Spleen (tissue), 11 donors: ENCODE data around the gene PDGFD. TPM values are rescaled to one million over a fixed set of nuclear protein-coding genes. Genes with fewer than 3 reads are reported as not detected.
"Not testable (repeated sequence)": the region's sequence is repeated elsewhere in the genome, so short reads cannot be mapped to it uniquely, and the experiment has no call there.

Experiments used
- DNase-seq: peaks from one replicate; pipeline ENCODE4 v3.0.0-alpha.2; 2020
- H3K27ac ChIP-seq, 8 donors: fragments of 200-600 bp; sonication (generic) in 7 of 8; 1 replicate in 4 of 8; 2 replicates in 4 of 8; pipeline versions ENCODE4 v1.5.0 to v1.8.0; 2016 to 2021; ENCODE audit warnings: inconsistent platforms in 4 of 8, mild to moderate bottlenecking in 4 of 8, moderate library complexity in 1 of 8
- H3K27me3 ChIP-seq, 7 donors: fragments of 200-600 bp; sonication (generic) in 6 of 7; replicated peaks in 1 of 7; 1 replicate in 4 of 7; 2 replicates in 3 of 7; pipeline versions ENCODE4 v1.5.0 to v1.8.0; 2016 to 2021; ENCODE audit warnings: inconsistent platforms in 3 of 7, mild to moderate bottlenecking in 1 of 7
- H3K36me3 ChIP-seq, 6 donors: fragments of 200-600 bp; sonication (generic) in 5 of 6; 1 replicate in 4 of 6; 2 replicates in 2 of 6; pipeline versions ENCODE4 v1.5.0 to v1.8.0; 2016 to 2021; ENCODE audit warnings: inconsistent platforms in 2 of 6
- H3K4me1 ChIP-seq, 6 donors: fragments of 200-600 bp; sonication (generic) in 5 of 6; 1 replicate in 3 of 6; 2 replicates in 3 of 6; pipeline versions ENCODE4 v1.5.0 to v1.8.0; 2016 to 2021; ENCODE audit warnings: inconsistent platforms in 3 of 6
- H3K4me3 ChIP-seq, 8 donors: fragments of 200-600 bp; sonication (generic) in 7 of 8; 1 replicate in 4 of 8; 2 replicates in 4 of 8; pipeline versions ENCODE4 v1.5.0 to v1.8.0; 2016 to 2021; ENCODE audit warnings: inconsistent platforms in 4 of 8, mild to moderate bottlenecking in 4 of 8, moderate library complexity in 2 of 8
- H3K9me3 ChIP-seq, 8 donors: fragments of 200-600 bp; sonication (generic) in 7 of 8; 1 replicate in 4 of 8; 2 replicates in 4 of 8; pipeline versions ENCODE4 v1.5.0 to v1.8.0; 2016 to 2021; ENCODE audit warnings: inconsistent platforms in 4 of 8
- POLR2A ChIP-seq, 3 donors: fragments of 450-650 bp; IDR thresholded peaks; one replicate each; pipeline ENCODE4 v1.5.1; 2017; ENCODE audit warnings: antibody characterized with exemption in 3 of 3, mild to moderate bottlenecking in 1 of 3
- POLR2AphosphoS5 ChIP-seq, 3 donors: sonication (generic); formaldehyde crosslinking; IDR thresholded peaks; one replicate each; pipeline ENCODE4 v1.5.1; 2017; ENCODE audit warnings: antibody characterized with exemption in 3 of 3
- WGBS, 5 donors: extraction: QIAGEN DNeasy Blood & Tissue Kit in 3 of 5; methylation state at CpG; one replicate each; pipeline versions ENCODE4 v1.1.5 to v1.1.7; 2013 to 2018; 5-methylcytosine and 5-hydroxymethylcytosine counted together
- intact Hi-C: fragments of 100-400 bp; cut with DNase I; formaldehyde crosslinking; loops from one replicate; pipeline ENCODE4 v1.15.0; 2023; ENCODE audit warnings: low total_unique reads
- polyA plus RNA-seq, 3 donors: library from polyadenylated mRNA; stranded (reverse); fragments of 200-250 nt; gene quantifications; one replicate each; pipeline ENCODE4 v1.2.1, GENCODE V29; 2013
- total RNA-seq, 7 donors: library from RNA; depleted of rRNA in 3 of 7; stranded (reverse); fragments of >200 nt in 3 of 7; fragmentation: NEBNext Ultra II Directional in 4 of 7; extraction: Animal tissue kit (Norgen Biotek cat#: 25700) in 4 of 7; gene quantifications; one replicate each; pipeline versions ENCODE4 v1.1.0 to v1.2.1, GENCODE V29; 2016 to 2021
- TF ChIP-seq, protein P1 (sequence below), 11 experiments: fragments of 200-600 bp in 7 of 11; fragments of 450-650 bp in 4 of 11; sonication (generic) in 4 of 11; IDR thresholded peaks in 8 of 11; conservative IDR thresholded peaks in 3 of 11; 1 replicate in 7 of 11; 2 replicates in 4 of 11; pipeline versions ENCODE4 v1.4.0 to v1.8.0; 2016 to 2021; ENCODE audit warnings: antibody characterized with exemption in 11 of 11, inconsistent platforms in 4 of 11, mild to moderate bottlenecking in 1 of 11
- donor health status: healthy with polysubstance abuse.
- donor health status: DM: no; HTN: no; CAD: no; lungs with moderate emphysema.
- donor health status: DM: no; HTN: no; CAD: no.
- donor health status: Bipolar disorder and iron deficiency.
- donor health status: healthy.
- donor health status: DM: no; HTN: no; CAD: no.
- donor health status: DM: yes; HTN: yes; CAD: no.

The PDGFD gene
- total and polyA plus RNA-seq, 10 donors: 0.43 to 7.1 (median 3.4) TPM

DNA sequence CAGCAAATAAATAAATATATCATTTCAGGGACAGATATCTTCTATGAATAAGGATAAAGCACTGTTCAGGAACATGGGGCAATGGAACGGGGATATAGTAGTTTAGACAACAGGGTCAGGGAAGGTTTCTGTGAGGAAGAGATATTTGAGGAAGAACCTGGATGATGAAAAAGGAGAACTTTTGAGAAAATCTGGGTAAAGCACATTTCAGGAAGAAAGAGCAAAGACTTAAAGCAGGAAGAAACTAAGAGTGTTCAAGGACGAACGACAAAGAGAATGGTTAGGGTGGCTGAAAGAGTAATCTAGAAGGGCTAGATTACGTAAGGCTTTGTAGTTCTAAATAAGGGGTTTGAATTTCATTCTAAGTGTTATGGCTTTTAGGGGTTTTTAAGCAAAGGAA lies 114.8 kb downstream of the PDGFD start:
- no peaks in the 10 kb centered on the region for H3K4me1 ChIP-seq
- no peak for TF ChIP-seq POLR2A (IDR thresholded peaks at IDR 0.05)
- no peak for TF ChIP-seq POLR2AphosphoS5 (IDR thresholded peaks at IDR 0.05)
- TF ChIP-seq, protein P1, sequence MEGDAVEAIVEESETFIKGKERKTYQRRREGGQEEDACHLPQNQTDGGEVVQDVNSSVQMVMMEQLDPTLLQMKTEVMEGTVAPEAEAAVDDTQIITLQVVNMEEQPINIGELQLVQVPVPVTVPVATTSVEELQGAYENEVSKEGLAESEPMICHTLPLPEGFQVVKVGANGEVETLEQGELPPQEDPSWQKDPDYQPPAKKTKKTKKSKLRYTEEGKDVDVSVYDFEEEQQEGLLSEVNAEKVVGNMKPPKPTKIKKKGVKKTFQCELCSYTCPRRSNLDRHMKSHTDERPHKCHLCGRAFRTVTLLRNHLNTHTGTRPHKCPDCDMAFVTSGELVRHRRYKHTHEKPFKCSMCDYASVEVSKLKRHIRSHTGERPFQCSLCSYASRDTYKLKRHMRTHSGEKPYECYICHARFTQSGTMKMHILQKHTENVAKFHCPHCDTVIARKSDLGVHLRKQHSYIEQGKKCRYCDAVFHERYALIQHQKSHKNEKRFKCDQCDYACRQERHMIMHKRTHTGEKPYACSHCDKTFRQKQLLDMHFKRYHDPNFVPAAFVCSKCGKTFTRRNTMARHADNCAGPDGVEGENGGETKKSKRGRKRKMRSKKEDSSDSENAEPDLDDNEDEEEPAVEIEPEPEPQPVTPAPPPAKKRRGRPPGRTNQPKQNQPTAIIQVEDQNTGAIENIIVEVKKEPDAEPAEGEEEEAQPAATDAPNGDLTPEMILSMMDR (IDR thresholded peaks at IDR 0.05 in 8 of 11, conservative IDR thresholded peaks at IDR 0.05 in 3 of 11): no peak
- H3K27ac ChIP-seq: no peak overlapping the region
- H3K9me3 ChIP-seq: no peaks in the 10 kb centered on the region
- intact Hi-C loops: no loop called here
- H3K4me3 ChIP-seq: no peak overlapping the region
- DNase-seq: no peak
- 45 to 81% (median 61%) methylated on average over 4 of the region's 4 CpGs for WGBS, 5 donors
- H3K36me3 ChIP-seq: no peaks in the 10 kb centered on the region
- H3K27me3 ChIP-seq: no peaks in the 10 kb centered on the region

DNA sequence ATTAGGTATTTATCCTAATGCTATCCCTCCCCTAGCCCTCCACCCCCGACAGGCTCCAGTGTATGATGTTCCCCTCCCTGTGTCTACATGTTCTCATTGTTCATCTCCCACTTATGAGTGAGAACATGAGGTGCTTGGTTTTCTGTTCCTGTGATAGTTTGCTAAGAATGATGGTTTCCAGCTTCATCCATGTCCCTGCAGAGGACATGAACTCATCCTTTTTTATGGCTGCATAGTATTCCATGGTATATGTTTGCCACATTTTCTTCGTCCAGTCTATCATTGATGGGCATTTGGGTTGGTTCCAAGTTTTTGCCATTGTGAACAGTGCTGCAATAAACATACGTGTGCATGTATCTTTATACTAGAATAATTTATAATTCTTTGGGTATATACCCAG lies 117.1 kb downstream of the PDGFD start:
- intact Hi-C loops, H3K9me3 ChIP-seq, H3K4me3 ChIP-seq, H3K36me3 ChIP-seq, H3K27me3 ChIP-seq, H3K4me1 ChIP-seq, DNase-seq, H3K27ac ChIP-seq: not testable (repeated sequence)
- WGBS, 5 donors: 80 to 98% (median 90%) methylated on average over 3 of the region's 3 CpGs

DNA sequence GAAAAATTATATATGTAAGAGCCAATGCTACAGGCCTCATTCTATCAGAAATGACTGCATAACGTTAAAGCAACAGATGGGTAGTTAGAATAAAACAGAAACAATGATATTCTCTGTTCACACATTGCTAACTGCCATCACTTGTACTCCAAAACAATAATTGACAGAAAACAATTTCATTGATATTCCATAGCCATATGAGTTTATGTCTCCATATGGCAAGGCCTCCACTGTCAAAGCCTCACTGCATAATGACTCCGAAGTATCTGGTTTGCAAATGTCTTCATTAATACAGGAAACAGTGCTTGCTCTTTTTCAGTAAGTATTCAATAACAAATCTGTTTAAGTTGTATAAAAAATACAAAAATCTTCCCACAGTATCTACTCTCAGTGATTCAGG lies 117.6 kb downstream of the PDGFD start:
- intact Hi-C loops: no loop called here
- TF ChIP-seq, protein P1 (IDR thresholded peaks at IDR 0.05 in 8 of 11, conservative IDR thresholded peaks at IDR 0.05 in 3 of 11): no peak
- TF ChIP-seq POLR2A (IDR thresholded peaks at IDR 0.05) (no peak), POLR2AphosphoS5 (IDR thresholded peaks at IDR 0.05) (no peak)
- no peaks in the 10 kb centered on the region for H3K36me3 ChIP-seq

DNA sequence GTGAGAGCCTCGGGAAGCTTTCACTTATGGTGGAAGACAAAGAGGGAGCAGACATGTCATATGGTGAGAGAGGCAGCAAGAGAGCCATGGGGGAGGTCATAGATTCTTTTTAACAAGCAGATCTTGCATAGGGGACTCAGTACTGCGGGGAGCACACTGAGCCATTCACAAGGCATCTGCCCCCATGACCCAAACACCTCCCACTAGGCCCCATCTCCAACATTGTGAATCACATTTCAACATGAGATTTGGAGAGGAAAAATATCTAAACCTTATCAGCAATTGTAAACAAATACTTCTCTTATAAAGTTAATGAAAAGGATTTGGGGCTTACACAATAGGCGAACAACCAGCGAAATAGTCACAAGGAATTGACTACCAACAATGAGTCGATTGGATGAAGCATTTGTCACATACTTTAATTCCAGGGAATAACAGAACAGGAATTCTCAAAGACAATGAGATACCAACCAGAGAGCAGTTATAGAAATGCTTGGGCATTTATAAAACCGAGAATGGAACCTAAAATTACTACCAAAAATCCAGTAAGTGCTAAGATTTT lies 120.2 kb downstream of the PDGFD start:
- Histone ChIP-seq H3K9me3 (no peaks in the 10 kb centered on the region), H3K36me3 (no peaks in the 10 kb centered on the region), H3K27me3 (no peaks in the 10 kb centered on the region), H3K4me1 (no peaks in the 10 kb centered on the region), H3K4me3 (no peak overlapping the region), H3K27ac (no peak overlapping the region)
- DNase-seq: no peak
- no peak for TF ChIP-seq POLR2AphosphoS5 (IDR thresholded peaks at IDR 0.05)
- TF ChIP-seq, protein P1 (IDR thresholded peaks at IDR 0.05 in 8 of 11, conservative IDR thresholded peaks at IDR 0.05 in 3 of 11): no peak
- WGBS, 5 donors: 88 to 93% (median 90%) methylated on average over 6 of the region's 6 CpGs
- intact Hi-C loops: no loop called here

More for the DNA sequence above, 117.6 kb downstream of the PDGFD start:
- no peaks in the 10 kb centered on the region for H3K9me3 ChIP-seq
- no peaks in the 10 kb centered on the region for H3K27me3 ChIP-seq
- no peak overlapping the region for H3K27ac ChIP-seq
- DNase-seq: no peak
- WGBS, 5 donors: 89 to 97% (median 95%) methylated on average over 2 of the region's 2 CpGs
- no peaks in the 10 kb centered on the region for H3K4me1 ChIP-seq
- no peak overlapping the region for H3K4me3 ChIP-seq

DNA sequence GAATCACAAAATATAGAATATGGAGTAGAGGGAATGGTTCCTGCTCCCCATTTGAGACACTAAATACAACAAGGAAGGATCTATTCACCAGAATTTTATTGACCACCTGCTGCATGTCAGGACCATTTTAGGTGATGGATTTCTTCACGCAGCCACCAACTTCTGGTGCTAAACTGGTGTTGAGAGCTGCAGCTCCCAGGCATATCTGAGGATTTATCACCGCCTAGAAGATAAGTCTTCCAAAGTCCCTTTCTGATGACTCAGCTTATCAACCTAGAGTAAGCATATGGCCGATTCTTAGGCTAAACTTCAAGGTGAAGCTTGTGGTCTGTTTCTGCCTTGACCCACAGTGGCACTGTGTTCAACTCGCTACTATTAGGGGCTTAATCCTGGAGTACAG lies 120.8 kb downstream of the PDGFD start:
- H3K4me3 ChIP-seq: no peak overlapping the region
- H3K36me3 ChIP-seq: no peaks in the 10 kb centered on the region
- H3K4me1 ChIP-seq: no peaks in the 10 kb centered on the region
- TF ChIP-seq, protein P1 (IDR thresholded peaks at IDR 0.05 in 8 of 11, conservative IDR thresholded peaks at IDR 0.05 in 3 of 11): no peak
- TF ChIP-seq POLR2A (IDR thresholded peaks at IDR 0.05) (no peak), POLR2AphosphoS5 (IDR thresholded peaks at IDR 0.05) (no peak)
- WGBS, 5 donors: 81 to 90% (median 87%) methylated on average over 4 of the region's 4 CpGs
- no peak overlapping the region for H3K27ac ChIP-seq
- no peaks in the 10 kb centered on the region for H3K27me3 ChIP-seq
- intact Hi-C loops: no loop called here
- DNase-seq: no peak
- no peaks in the 10 kb centered on the region for H3K9me3 ChIP-seq
